Hepatocyte (in vitro differentiated cells): ENCODE results near the gene ATP9B. TPM values are rescaled to one million over a fixed set of nuclear protein-coding genes. Genes with fewer than 3 reads are reported as not detected.

Experiments
- DNase-seq: peaks from one replicate; pipeline ENCODE4 v3.0.0-alpha.2; 2016; ENCODE audit warnings: low spot score
- H2AFZ ChIP-seq: fragments of 200-600 bp; sonication (generic); 2 replicates; pipeline ENCODE4 v1.6.0; 2016; ENCODE audit warnings: antibody characterized with exemption, mild to moderate bottlenecking
- H3K27ac ChIP-seq: fragments of 200-600 bp; sonication (generic); 2 replicates; pipeline ENCODE4 v1.5.1; 2016; ENCODE audit warnings: mild to moderate bottlenecking
- H3K27me3 ChIP-seq: fragments of 200-600 bp; sonication (generic); 2 replicates; pipeline ENCODE4 v1.6.1; 2016
- H3K36me3 ChIP-seq: fragments of 200-600 bp; sonication (generic); replicated peaks from 2 replicates; pipeline ENCODE4 v1.5.1; 2016; ENCODE audit warnings: low read depth; ENCODE audit not compliant: insufficient read depth
- H3K4me1 ChIP-seq: fragments of 200-600 bp; sonication (generic); 2 replicates; pipeline ENCODE4 v1.5.1; 2016; ENCODE audit warnings: mild to moderate bottlenecking, moderate library complexity; ENCODE audit not compliant: insufficient read depth
- H3K4me2 ChIP-seq: fragments of 200-600 bp; sonication (generic); 2 replicates; pipeline ENCODE4 v1.6.0; 2016
- H3K4me3 ChIP-seq: fragments of 200-600 bp; sonication (generic); 2 replicates; pipeline ENCODE4 v1.5.1; 2016; ENCODE audit warnings: mild to moderate bottlenecking
- H3K79me2 ChIP-seq: fragments of 200-600 bp; sonication (generic); 2 replicates; pipeline ENCODE4 v1.6.0; 2017; ENCODE audit warnings: mild to moderate bottlenecking
- H3K9me2 ChIP-seq: fragments of 200-600 bp; sonication (generic); replicated peaks from 2 replicates; pipeline ENCODE4 v1.6.0; 2017; ENCODE audit warnings: mild to moderate bottlenecking; ENCODE audit not compliant: insufficient read depth
- H3K9me3 ChIP-seq: fragments of 200-600 bp; sonication (generic); 2 replicates; pipeline ENCODE4 v1.5.1; 2016; ENCODE audit warnings: low read depth, mild to moderate bottlenecking
- H4K20me1 ChIP-seq: fragments of 200-600 bp; sonication (generic); 2 replicates; pipeline ENCODE4 v1.6.0; 2016; ENCODE audit warnings: mild to moderate bottlenecking; ENCODE audit not compliant: insufficient read depth, poor library complexity, severe bottlenecking
- CTCF ChIP-seq: fragments of 200-600 bp; sonication (generic); IDR thresholded peaks from 2 replicates; pipeline ENCODE4 v1.5.1; 2016; ENCODE audit warnings: antibody characterized with exemption, mild to moderate bottlenecking; ENCODE audit not compliant: poor library complexity
- EZH2 ChIP-seq: fragments of 200-600 bp; sonication (generic); IDR thresholded peaks from 2 replicates; pipeline ENCODE4 v1.6.1; 2016; ENCODE audit warnings: antibody characterized with exemption, mild to moderate bottlenecking, borderline replicate concordance
- EZH2phosphoT487 ChIP-seq: fragments of 200-600 bp; sonication (generic); IDR thresholded peaks from one replicate; pipeline ENCODE4 v1.6.1; 2018; ENCODE audit warnings: antibody characterized with exemption, mild to moderate bottlenecking, low read depth, moderate library complexity; ENCODE audit not compliant: unreplicated experiment, severe bottlenecking
- WGBS: methylation state at CpG from one replicate; pipeline ENCODE4 v1.1.6; 2016; ENCODE audit warnings: low lambda C conversion rate; ENCODE audit errors: missing lambda C conversion rate; 5-methylcytosine and 5-hydroxymethylcytosine counted together
- polyA plus RNA-seq: library from polyadenylated mRNA; unstranded; fragments of >200 nt; fragmentation: Nextera tagmentation; extraction: Ambion mirVana; gene quantifications from 2 replicates; pipeline ENCODE4 v1.2.1, GENCODE V29; 2016
- total RNA-seq: library from RNA; depleted of rRNA; stranded (reverse); fragments of >200 nt; gene quantifications from 2 replicates; pipeline ENCODE4 v1.2.3, GENCODE V29; 2014

The ATP9B gene
- total and polyA plus RNA-seq, 2 experiments from 2014 or later: 14.6 to 23.8 TPM

GRCh38 chr18:79046522-79046921 is 22.7 kb upstream of the ATP9B start:
- H3K27me3 ChIP-seq: no peaks in the 10 kb centered on the region
- TF ChIP-seq CTCF (no peak), EZH2 (no peak), EZH2phosphoT487 (no peak)

GRCh38 chr18:79047556-79048244 is 21.5 kb upstream of the ATP9B start:
- no peaks in the 10 kb centered on the region for H3K9me2 ChIP-seq
- TF ChIP-seq EZH2 (no peak), CTCF (no peak), EZH2phosphoT487 (no peak)
- H3K9me3 ChIP-seq: no peaks in the 10 kb centered on the region
- no peak overlapping the region for H3K4me2 ChIP-seq
- no peaks in the 10 kb centered on the region for H3K27me3 ChIP-seq
- H3K36me3 ChIP-seq: no peaks in the 10 kb centered on the region
- H3K4me3 ChIP-seq: no peak overlapping the region
- no peaks in the 10 kb centered on the region for H3K79me2 ChIP-seq
- WGBS: 95% methylated on average over 36 of the region's 36 CpGs
- DNase-seq: no peak
- no peak overlapping the region for H2AFZ ChIP-seq
- no peaks in the 10 kb centered on the region for H3K4me1 ChIP-seq
- no peak overlapping the region for H3K27ac ChIP-seq
- no peaks in the 10 kb centered on the region for H4K20me1 ChIP-seq

More at GRCh38 chr18:79046522-79046921, 22.7 kb upstream of the ATP9B start:
- 84% methylated on average over 14 of the region's 14 CpGs for WGBS
- Histone ChIP-seq H3K9me2 (no peaks in the 10 kb centered on the region), H2AFZ (no peak overlapping the region), H3K27ac (no peak overlapping the region), H3K79me2 (no peaks in the 10 kb centered on the region), H3K36me3 (no peaks in the 10 kb centered on the region), H3K4me1 (no peaks in the 10 kb centered on the region), H3K9me3 (no peaks in the 10 kb centered on the region), H3K4me3 (no peak overlapping the region), H3K4me2 (no peak overlapping the region), H4K20me1 (no peaks in the 10 kb centered on the region)
- DNase-seq: no peak

- TF ChIP-seq CTCF (no peak), EZH2 (no peak), EZH2phosphoT487 (no peak)
- Histone ChIP-seq H3K4me3 (no peak overlapping the region), H3K9me2 (no peaks in the 10 kb centered on the region), H3K27ac (no peak overlapping the region), H2AFZ (no peak overlapping the region), H3K27me3 (no peaks in the 10 kb centered on the region), H4K20me1 (no peaks in the 10 kb centered on the region), H3K79me2 (no peaks in the 10 kb centered on the region), H3K4me2 (no peak overlapping the region), H3K36me3 (no peaks in the 10 kb centered on the region), H3K4me1 (no peaks in the 10 kb centered on the region), H3K9me3 (no peaks in the 10 kb centered on the region)
- WGBS: 93% methylated on average over 8 of the region's 8 CpGs
- no peak for DNase-seq
Observed at GRCh38 chr18:79048245-79048632, 21.0 kb upstream of the ATP9B start.
